Measurements from ENCODE around the gene CUX1.

GRCh38 chr7:102304668-102305067 is 487.2 kb downstream of the CUX1 start:
- TF ChIP-seq, protein P1, sequence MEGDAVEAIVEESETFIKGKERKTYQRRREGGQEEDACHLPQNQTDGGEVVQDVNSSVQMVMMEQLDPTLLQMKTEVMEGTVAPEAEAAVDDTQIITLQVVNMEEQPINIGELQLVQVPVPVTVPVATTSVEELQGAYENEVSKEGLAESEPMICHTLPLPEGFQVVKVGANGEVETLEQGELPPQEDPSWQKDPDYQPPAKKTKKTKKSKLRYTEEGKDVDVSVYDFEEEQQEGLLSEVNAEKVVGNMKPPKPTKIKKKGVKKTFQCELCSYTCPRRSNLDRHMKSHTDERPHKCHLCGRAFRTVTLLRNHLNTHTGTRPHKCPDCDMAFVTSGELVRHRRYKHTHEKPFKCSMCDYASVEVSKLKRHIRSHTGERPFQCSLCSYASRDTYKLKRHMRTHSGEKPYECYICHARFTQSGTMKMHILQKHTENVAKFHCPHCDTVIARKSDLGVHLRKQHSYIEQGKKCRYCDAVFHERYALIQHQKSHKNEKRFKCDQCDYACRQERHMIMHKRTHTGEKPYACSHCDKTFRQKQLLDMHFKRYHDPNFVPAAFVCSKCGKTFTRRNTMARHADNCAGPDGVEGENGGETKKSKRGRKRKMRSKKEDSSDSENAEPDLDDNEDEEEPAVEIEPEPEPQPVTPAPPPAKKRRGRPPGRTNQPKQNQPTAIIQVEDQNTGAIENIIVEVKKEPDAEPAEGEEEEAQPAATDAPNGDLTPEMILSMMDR (IDR thresholded peaks at IDR 0.05; ENCODE audit: low read length): no peak
- TF ChIP-seq EZH2 (optimal IDR thresholded peaks at IDR 0.05; ENCODE audit: low read depth, low read length): no peak

Measured in MM.1S (cell line).